ENCODE measurements around the gene FERMT1.
"Not testable (repeated sequence)": the region's sequence is repeated elsewhere in the genome, so short reads cannot be mapped to it uniquely, and the experiment has no call there.

The FERMT1 gene

GRCh38 chr20:6040958-6041807, 81.6 kb downstream of the FERMT1 start:
- DNase-seq (ENCODE audit: low read depth in 2 of 3, low spot score in 2 of 3), result no peak

GRCh38 chr20:6040540-6040939, 82.3 kb downstream of the FERMT1 start:
- DNase-seq (ENCODE audit: low read depth in 2 of 3, low spot score in 2 of 3), result no peak

GRCh38 chr20:6039766-6040165, 83.1 kb downstream of the FERMT1 start:
- no peak for DNase-seq (ENCODE audit: low read depth in 2 of 3, low spot score in 2 of 3)

- DNase-seq (ENCODE audit: low read depth in 2 of 3, low spot score in 2 of 3), result no peak
Measured at GRCh38 chr20:6038256-6038655, 84.6 kb downstream of the FERMT1 start.

GRCh38 chr20:6037082-6037481, 85.7 kb downstream of the FERMT1 start:
- no peak for DNase-seq (ENCODE audit: low read depth in 2 of 3, low spot score in 2 of 3)

- no peak for DNase-seq (ENCODE audit: low read depth in 2 of 3, low spot score in 2 of 3)
Measured at GRCh38 chr20:6036213-6036612, 86.6 kb downstream of the FERMT1 start.

- no peak for DNase-seq (ENCODE audit: low read depth in 2 of 3, low spot score in 2 of 3)
Measured at GRCh38 chr20:6034134-6034969, 88.5 kb downstream of the FERMT1 start.

- DNase-seq (ENCODE audit: low read depth in 2 of 3, low spot score in 2 of 3), result not testable (repeated sequence)
Measured at GRCh38 chr20:6032907-6033306, 89.9 kb downstream of the FERMT1 start.

GRCh38 chr20:6030453-6031080, 92.3 kb downstream of the FERMT1 start:
- no peak for DNase-seq (ENCODE audit: low read depth in 2 of 3, low spot score in 2 of 3)

- DNase-seq (ENCODE audit: low read depth in 2 of 3, low spot score in 2 of 3), result no peak
Measured at GRCh38 chr20:6029538-6029937, 93.3 kb downstream of the FERMT1 start.

- DNase-seq (ENCODE audit: low read depth in 2 of 3, low spot score in 2 of 3), result no peak
Measured at GRCh38 chr20:6028818-6029217, 94.0 kb downstream of the FERMT1 start.

- no peak for DNase-seq (ENCODE audit: low read depth in 2 of 3, low spot score in 2 of 3)
Measured at GRCh38 chr20:6026051-6026450, 96.8 kb downstream of the FERMT1 start.

Data from activated CD8-positive, alpha-beta memory T cell treated with anti-CD3 and anti-CD28 coated beads for 48 hours (primary cell).